Osteoblast (primary cell): Measurements from ENCODE around the gene RPS6KA3. TPM values are rescaled to one million over a fixed set of nuclear protein-coding genes. Genes with fewer than 3 reads are reported as not detected.

Experiments
- DNase-seq: peaks from one replicate; pipeline ENCODE4 v3.0.0; 2011; ENCODE audit warnings: low spot score, mixed read lengths; ENCODE audit not compliant: insufficient read length; ENCODE audit errors: missing footprints
- H2AFZ ChIP-seq: 2 replicates; pipeline ENCODE4 v1.6.0; 2011; ENCODE audit warnings: mild to moderate bottlenecking, low read length
- H3K27ac ChIP-seq: 2 replicates; pipeline ENCODE4 v1.5.1; 2011; ENCODE audit warnings: mild to moderate bottlenecking, low read depth, low read length, moderate library complexity
- H3K27me3 ChIP-seq: 2 replicates; pipeline ENCODE4 v1.6.0; 2012; ENCODE audit warnings: mild to moderate bottlenecking, control low read depth, inconsistent platforms, low read length, moderate library complexity; ENCODE audit not compliant: insufficient read depth
- H3K36me3 ChIP-seq: 2 replicates; pipeline ENCODE4 v1.5.1; 2011; ENCODE audit warnings: mild to moderate bottlenecking, low read length, control low read depth, moderate library complexity; ENCODE audit not compliant: insufficient read depth
- H3K4me1 ChIP-seq: 2 replicates; pipeline ENCODE4 v1.5.1; 2011; ENCODE audit warnings: mild to moderate bottlenecking, low read length, control low read depth, moderate library complexity; ENCODE audit not compliant: insufficient read depth
- H3K4me2 ChIP-seq: 2 replicates; pipeline ENCODE4 v1.6.0; 2011; ENCODE audit warnings: mild to moderate bottlenecking, low read length; ENCODE audit not compliant: insufficient read depth
- H3K4me3 ChIP-seq: fragments of 200-600 bp; sonication (generic); 3 replicates; pipeline ENCODE4 v1.5.1; 2012; ENCODE audit warnings: mild to moderate bottlenecking, low read length, inconsistent platforms; ENCODE audit not compliant: insufficient read depth
- H3K79me2 ChIP-seq: 2 replicates; pipeline ENCODE4 v1.6.0; 2012; ENCODE audit warnings: mild to moderate bottlenecking, low read length, control low read depth, inconsistent platforms; ENCODE audit not compliant: insufficient read depth
- H3K9me3 ChIP-seq: 2 replicates; pipeline ENCODE4 v1.5.1; 2011; ENCODE audit warnings: low read depth, low read length, control low read depth
- H4K20me1 ChIP-seq: 2 replicates; pipeline ENCODE4 v1.6.0; 2012; ENCODE audit warnings: mild to moderate bottlenecking, low read length, control low read depth; ENCODE audit not compliant: insufficient read depth
- total RNA-seq: library from RNA; depleted of rRNA; stranded (reverse); fragments of >200 nt; gene quantifications from 2 replicates; pipeline ENCODE4 v1.2.3, GENCODE V29; 2012
- TF ChIP-seq, protein P1 (sequence below): IDR thresholded peaks from 2 replicates; pipeline ENCODE4 v1.5.1; 2011; ENCODE audit warnings: mild to moderate bottlenecking, low read depth, low read length, moderate library complexity; ENCODE audit errors: extremely low read depth

RPS6KA3 gene
- total RNA-seq, 1 donor: 54.6 TPM

DNA sequence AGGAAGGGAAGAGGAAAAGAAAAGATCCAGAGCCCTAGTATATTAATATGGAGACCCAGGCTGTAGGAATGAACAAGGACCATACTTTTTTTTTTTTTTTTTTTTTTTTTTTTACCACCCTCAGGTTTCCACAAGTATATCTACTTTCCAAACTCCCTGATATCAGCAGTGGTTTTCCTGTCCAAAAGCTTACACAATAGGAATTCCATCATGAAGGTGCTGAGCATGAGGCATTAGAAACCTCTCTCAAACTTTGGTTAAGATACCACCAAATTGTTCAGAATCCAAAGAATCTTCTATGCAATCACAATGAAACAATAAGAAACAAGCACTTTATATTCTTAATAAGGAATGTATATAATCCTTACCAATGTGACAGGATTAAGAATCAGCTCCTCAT is 26.5 kb downstream of the RPS6KA3 start:
- Histone ChIP-seq H3K27ac (no peak overlapping the region), H3K79me2 (peaks cover 45% of the 10 kb centered on the region), H3K36me3 (peaks cover 3% of the 10 kb centered on the region), H3K4me3 (no peak overlapping the region), H3K9me3 (no peaks in the 10 kb centered on the region), H3K4me1 (no peaks in the 10 kb centered on the region), H4K20me1 (peaks cover 6% of the 10 kb centered on the region), H3K27me3 (no peaks in the 10 kb centered on the region), H3K4me2 (no peak overlapping the region), H2AFZ (no peak overlapping the region)
- TF ChIP-seq, protein P1, sequence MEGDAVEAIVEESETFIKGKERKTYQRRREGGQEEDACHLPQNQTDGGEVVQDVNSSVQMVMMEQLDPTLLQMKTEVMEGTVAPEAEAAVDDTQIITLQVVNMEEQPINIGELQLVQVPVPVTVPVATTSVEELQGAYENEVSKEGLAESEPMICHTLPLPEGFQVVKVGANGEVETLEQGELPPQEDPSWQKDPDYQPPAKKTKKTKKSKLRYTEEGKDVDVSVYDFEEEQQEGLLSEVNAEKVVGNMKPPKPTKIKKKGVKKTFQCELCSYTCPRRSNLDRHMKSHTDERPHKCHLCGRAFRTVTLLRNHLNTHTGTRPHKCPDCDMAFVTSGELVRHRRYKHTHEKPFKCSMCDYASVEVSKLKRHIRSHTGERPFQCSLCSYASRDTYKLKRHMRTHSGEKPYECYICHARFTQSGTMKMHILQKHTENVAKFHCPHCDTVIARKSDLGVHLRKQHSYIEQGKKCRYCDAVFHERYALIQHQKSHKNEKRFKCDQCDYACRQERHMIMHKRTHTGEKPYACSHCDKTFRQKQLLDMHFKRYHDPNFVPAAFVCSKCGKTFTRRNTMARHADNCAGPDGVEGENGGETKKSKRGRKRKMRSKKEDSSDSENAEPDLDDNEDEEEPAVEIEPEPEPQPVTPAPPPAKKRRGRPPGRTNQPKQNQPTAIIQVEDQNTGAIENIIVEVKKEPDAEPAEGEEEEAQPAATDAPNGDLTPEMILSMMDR: no peak
- DNase-seq: no peak

DNA sequence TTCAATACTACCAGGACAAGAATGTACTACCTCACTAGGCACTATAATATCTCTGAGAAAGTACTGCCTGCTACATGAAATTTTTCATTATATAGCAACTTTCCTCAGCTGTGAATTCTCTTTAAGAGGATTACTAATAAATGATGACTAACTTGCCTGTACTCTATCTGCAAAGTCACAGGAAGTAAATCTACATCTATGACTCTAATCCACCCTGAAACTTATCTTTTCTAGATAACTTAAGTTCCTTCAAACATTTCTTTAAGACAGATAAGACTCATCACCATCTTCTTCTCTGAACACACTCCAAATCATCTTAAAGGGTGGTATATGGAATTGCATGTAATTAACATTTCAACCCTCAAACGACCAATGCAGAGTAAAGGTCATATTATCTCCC is 28.8 kb downstream of the RPS6KA3 start:
- no peak for DNase-seq
- Histone ChIP-seq H3K79me2 (peaks cover 32% of the 10 kb centered on the region), H4K20me1 (no peaks in the 10 kb centered on the region), H3K36me3 (peaks cover 3% of the 10 kb centered on the region), H3K9me3 (no peaks in the 10 kb centered on the region), H3K4me1 (no peaks in the 10 kb centered on the region), H3K4me2 (no peak overlapping the region), H3K4me3 (no peak overlapping the region), H2AFZ (no peak overlapping the region), H3K27me3 (no peaks in the 10 kb centered on the region), H3K27ac (no peak overlapping the region)
- TF ChIP-seq, protein P1: no peak

DNA sequence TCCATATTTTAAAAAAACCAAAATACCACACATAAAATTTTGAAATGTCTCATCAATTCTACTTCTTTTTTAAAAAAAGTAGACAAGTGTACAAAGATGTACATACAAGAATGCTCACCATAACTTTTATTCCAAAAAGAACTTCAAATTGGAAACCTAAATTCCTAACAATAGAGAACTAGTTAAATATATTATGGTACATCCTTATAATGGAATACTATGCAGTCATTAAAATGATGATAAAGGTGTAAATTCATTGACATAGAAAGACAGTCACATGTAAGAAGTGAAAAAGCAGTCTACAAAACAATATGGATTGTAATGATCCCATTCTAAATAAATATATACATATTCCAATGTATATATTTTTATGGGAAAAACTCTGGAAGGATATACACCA is 31.0 kb downstream of the RPS6KA3 start:
- Histone ChIP-seq H2AFZ (no peak overlapping the region), H3K4me3 (no peak overlapping the region), H4K20me1 (no peaks in the 10 kb centered on the region), H3K27me3 (no peaks in the 10 kb centered on the region), H3K36me3 (no peaks in the 10 kb centered on the region), H3K9me3 (no peaks in the 10 kb centered on the region), H3K27ac (no peak overlapping the region), H3K4me1 (no peaks in the 10 kb centered on the region), H3K79me2 (peaks cover 23% of the 10 kb centered on the region), H3K4me2 (no peak overlapping the region)
- DNase-seq: no peak
- TF ChIP-seq, protein P1: no peak

DNA sequence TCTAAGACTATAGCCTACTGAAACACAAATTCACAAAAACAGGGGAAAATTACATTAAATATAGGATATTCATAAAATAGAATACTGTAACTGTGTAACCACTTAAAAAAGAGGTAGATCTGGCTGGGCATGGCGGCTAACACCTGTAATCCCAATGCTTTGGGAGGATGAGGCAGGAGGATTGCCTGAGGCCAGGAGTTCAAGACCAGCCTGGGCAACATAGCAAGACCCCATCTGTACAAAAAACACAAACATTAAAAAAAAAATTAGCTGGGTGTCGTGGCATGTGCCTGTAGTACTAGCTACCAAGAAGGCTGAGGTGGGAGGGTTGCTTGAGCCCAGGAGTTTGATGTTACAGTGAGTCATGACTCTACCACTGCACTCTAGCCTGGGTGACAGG is 33.4 kb downstream of the RPS6KA3 start:
- Histone ChIP-seq H3K9me3 (no peaks in the 10 kb centered on the region), H3K36me3 (no peaks in the 10 kb centered on the region), H3K27me3 (no peaks in the 10 kb centered on the region), H3K27ac (no peak overlapping the region), H3K4me2 (no peak overlapping the region), H4K20me1 (no peaks in the 10 kb centered on the region), H3K79me2 (peaks cover 14% of the 10 kb centered on the region), H3K4me3 (no peak overlapping the region), H3K4me1 (no peaks in the 10 kb centered on the region), H2AFZ (no peak overlapping the region)
- no peak for DNase-seq
- TF ChIP-seq, protein P1: no peak
